Measurements from ENCODE around the gene INMT. TPM values are rescaled to one million over a fixed set of nuclear protein-coding genes. Genes with fewer than 3 reads are reported as not detected.

The INMT gene
- total and polyA plus RNA-seq, 4 donors = 0.84 to 130 (median 28.6) TPM

DNA sequence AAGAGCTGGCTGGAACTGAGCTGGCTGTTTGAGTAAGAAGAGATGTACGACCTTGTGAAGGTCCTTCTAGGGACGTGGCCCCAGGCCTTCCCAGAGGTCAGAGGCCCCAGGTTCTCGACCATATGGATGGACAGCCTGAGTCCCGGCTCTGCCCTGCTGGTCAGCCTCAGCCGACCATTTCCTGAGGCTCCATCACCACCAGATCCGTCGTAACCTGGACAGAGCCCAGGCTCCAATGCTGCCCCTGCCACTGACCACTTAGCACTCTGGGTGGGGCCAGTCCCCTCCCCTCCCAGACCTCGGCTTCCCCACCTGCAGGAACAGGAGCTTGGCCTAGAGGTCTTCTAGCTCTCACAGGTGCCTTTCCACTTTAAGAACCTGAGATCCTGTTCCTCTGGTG is 10.6 kb upstream of the INMT start:
- H3K36me3 ChIP-seq (ENCODE audit: control insufficient read depth in 4 of 4, insufficient read depth in 3 of 4, low read depth in 1 of 4, low read length in 3 of 4) = no peaks in the 10 kb centered on the region
- no peak overlapping the region for H3K4me3 ChIP-seq (ENCODE audit: low read depth in 1 of 3, low read length in 3 of 3)
- H3K9ac ChIP-seq (ENCODE audit: low read depth in 1 of 2, low read length in 2 of 2) = no peak overlapping the region
- no peaks in the 10 kb centered on the region for H3K4me1 ChIP-seq (ENCODE audit: control insufficient read depth in 4 of 4, insufficient read depth in 4 of 4, low read length in 3 of 4)
- no peak overlapping the region for H3K27ac ChIP-seq (ENCODE audit: low read depth in 1 of 2, low read length in 2 of 2)
- H3K27me3 ChIP-seq (ENCODE audit: control insufficient read depth in 4 of 4, insufficient read depth in 4 of 4, low read length in 3 of 4) = no peaks in the 10 kb centered on the region
- DNase-seq (ENCODE audit: low spot score) = no peak
- no peaks in the 10 kb centered on the region for H3K9me3 ChIP-seq (ENCODE audit: control insufficient read depth in 4 of 4, low read length in 3 of 4)
- 85% methylated on average over 8 of the region's 8 CpGs for WGBS
- no peak for TF ChIP-seq GABPA (IDR thresholded peaks at IDR 0.05 in 1 of 2, conservative IDR thresholded peaks at IDR 0.05 in 1 of 2)
- TF ChIP-seq EGR1 (IDR thresholded peaks at IDR 0.05; ENCODE audit: low read depth in 2 of 2) = no peak
- TF ChIP-seq, protein P1, sequence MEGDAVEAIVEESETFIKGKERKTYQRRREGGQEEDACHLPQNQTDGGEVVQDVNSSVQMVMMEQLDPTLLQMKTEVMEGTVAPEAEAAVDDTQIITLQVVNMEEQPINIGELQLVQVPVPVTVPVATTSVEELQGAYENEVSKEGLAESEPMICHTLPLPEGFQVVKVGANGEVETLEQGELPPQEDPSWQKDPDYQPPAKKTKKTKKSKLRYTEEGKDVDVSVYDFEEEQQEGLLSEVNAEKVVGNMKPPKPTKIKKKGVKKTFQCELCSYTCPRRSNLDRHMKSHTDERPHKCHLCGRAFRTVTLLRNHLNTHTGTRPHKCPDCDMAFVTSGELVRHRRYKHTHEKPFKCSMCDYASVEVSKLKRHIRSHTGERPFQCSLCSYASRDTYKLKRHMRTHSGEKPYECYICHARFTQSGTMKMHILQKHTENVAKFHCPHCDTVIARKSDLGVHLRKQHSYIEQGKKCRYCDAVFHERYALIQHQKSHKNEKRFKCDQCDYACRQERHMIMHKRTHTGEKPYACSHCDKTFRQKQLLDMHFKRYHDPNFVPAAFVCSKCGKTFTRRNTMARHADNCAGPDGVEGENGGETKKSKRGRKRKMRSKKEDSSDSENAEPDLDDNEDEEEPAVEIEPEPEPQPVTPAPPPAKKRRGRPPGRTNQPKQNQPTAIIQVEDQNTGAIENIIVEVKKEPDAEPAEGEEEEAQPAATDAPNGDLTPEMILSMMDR (IDR thresholded peaks at IDR 0.05; ENCODE audit: low read depth, low read length, missing input control) = no peak
- TF ChIP-seq FOXA1 (IDR thresholded peaks at IDR 0.05) = no peak
- TF ChIP-seq FOXA2 (IDR thresholded peaks at IDR 0.05) = no peak
- no peak for TF ChIP-seq NR2F2 (IDR thresholded peaks at IDR 0.05)
- no peak for TF ChIP-seq YY1 (IDR thresholded peaks at IDR 0.05)
- no peak for TF ChIP-seq RXRA (IDR thresholded peaks at IDR 0.05)
- TF ChIP-seq TAF1 (conservative IDR thresholded peaks at IDR 0.05) = no peak
- TF ChIP-seq, protein P2, sequence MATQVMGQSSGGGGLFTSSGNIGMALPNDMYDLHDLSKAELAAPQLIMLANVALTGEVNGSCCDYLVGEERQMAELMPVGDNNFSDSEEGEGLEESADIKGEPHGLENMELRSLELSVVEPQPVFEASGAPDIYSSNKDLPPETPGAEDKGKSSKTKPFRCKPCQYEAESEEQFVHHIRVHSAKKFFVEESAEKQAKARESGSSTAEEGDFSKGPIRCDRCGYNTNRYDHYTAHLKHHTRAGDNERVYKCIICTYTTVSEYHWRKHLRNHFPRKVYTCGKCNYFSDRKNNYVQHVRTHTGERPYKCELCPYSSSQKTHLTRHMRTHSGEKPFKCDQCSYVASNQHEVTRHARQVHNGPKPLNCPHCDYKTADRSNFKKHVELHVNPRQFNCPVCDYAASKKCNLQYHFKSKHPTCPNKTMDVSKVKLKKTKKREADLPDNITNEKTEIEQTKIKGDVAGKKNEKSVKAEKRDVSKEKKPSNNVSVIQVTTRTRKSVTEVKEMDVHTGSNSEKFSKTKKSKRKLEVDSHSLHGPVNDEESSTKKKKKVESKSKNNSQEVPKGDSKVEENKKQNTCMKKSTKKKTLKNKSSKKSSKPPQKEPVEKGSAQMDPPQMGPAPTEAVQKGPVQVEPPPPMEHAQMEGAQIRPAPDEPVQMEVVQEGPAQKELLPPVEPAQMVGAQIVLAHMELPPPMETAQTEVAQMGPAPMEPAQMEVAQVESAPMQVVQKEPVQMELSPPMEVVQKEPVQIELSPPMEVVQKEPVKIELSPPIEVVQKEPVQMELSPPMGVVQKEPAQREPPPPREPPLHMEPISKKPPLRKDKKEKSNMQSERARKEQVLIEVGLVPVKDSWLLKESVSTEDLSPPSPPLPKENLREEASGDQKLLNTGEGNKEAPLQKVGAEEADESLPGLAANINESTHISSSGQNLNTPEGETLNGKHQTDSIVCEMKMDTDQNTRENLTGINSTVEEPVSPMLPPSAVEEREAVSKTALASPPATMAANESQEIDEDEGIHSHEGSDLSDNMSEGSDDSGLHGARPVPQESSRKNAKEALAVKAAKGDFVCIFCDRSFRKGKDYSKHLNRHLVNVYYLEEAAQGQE (IDR thresholded peaks at IDR 0.05) = no peak
- no peak for TF ChIP-seq HNF4A (conservative IDR thresholded peaks at IDR 0.05)
- TF ChIP-seq HNF4G (IDR thresholded peaks at IDR 0.05) = no peak
- TF ChIP-seq JUND (IDR thresholded peaks at IDR 0.05) = no peak
- TF ChIP-seq, protein P3, sequence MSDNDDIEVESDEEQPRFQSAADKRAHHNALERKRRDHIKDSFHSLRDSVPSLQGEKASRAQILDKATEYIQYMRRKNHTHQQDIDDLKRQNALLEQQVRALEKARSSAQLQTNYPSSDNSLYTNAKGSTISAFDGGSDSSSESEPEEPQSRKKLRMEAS (IDR thresholded peaks at IDR 0.05) = no peak
- TF ChIP-seq, protein P4, sequence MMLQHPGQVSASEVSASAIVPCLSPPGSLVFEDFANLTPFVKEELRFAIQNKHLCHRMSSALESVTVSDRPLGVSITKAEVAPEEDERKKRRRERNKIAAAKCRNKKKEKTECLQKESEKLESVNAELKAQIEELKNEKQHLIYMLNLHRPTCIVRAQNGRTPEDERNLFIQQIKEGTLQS (IDR thresholded peaks at IDR 0.05) = no peak
- no peak for TF ChIP-seq SP1 (IDR thresholded peaks at IDR 0.05)
- TF ChIP-seq, protein P5, sequence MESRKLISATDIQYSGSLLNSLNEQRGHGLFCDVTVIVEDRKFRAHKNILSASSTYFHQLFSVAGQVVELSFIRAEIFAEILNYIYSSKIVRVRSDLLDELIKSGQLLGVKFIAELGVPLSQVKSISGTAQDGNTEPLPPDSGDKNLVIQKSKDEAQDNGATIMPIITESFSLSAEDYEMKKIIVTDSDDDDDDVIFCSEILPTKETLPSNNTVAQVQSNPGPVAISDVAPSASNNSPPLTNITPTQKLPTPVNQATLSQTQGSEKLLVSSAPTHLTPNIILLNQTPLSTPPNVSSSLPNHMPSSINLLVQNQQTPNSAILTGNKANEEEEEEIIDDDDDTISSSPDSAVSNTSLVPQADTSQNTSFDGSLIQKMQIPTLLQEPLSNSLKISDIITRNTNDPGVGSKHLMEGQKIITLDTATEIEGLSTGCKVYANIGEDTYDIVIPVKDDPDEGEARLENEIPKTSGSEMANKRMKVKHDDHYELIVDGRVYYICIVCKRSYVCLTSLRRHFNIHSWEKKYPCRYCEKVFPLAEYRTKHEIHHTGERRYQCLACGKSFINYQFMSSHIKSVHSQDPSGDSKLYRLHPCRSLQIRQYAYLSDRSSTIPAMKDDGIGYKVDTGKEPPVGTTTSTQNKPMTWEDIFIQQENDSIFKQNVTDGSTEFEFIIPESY (IDR thresholded peaks at IDR 0.05) = no peak
- no peak for TF ChIP-seq RAD21 (IDR thresholded peaks at IDR 0.05)
